NCI-H2081 (cell line): ENCODE measurements around the gene DNAJB6.

ENCODE experiments used
- DNase-seq, 2 experiments: peaks; one replicate each; lab custom pipeline; 2025; lab: John Stamatoyannopoulos, UW

Gene DNAJB6

GRCh38 chr7:157396316-157397035 is 59.7 kb downstream of the DNAJB6 start:
- DNase-seq = no peak

- DNase-seq = no peak
Measured at GRCh38 chr7:157397036-157397720, 60.4 kb downstream of the DNAJB6 start.

- peak; percentile 32 to 48 for DNase-seq
Measured at GRCh38 chr7:157397731-157398691, 61.2 kb downstream of the DNAJB6 start.

GRCh38 chr7:157399086-157399687 is 62.4 kb downstream of the DNAJB6 start:
- DNase-seq = no peak

- no peak for DNase-seq
Measured at GRCh38 chr7:157400171-157400860, 63.5 kb downstream of the DNAJB6 start.

GRCh38 chr7:157401567-157402387 is 65.0 kb downstream of the DNAJB6 start:
- no peak for DNase-seq

GRCh38 chr7:157402388-157402703 is 65.5 kb downstream of the DNAJB6 start:
- no peak for DNase-seq

GRCh38 chr7:157402911-157403534 is 66.2 kb downstream of the DNAJB6 start:
- no peak for DNase-seq

GRCh38 chr7:157403646-157404401 is 67.0 kb downstream of the DNAJB6 start:
- DNase-seq = no peak

- no peak for DNase-seq
Measured at GRCh38 chr7:157404845-157405481, 68.2 kb downstream of the DNAJB6 start.

- no peak for DNase-seq
Measured at GRCh38 chr7:157405501-157405900, 68.7 kb downstream of the DNAJB6 start.

GRCh38 chr7:157405914-157406810 is 69.4 kb downstream of the DNAJB6 start:
- DNase-seq = no peak

GRCh38 chr7:157406971-157407370 is 70.2 kb downstream of the DNAJB6 start:
- no peak for DNase-seq

- DNase-seq = no peak
Measured at GRCh38 chr7:157407512-157408257, 70.9 kb downstream of the DNAJB6 start.

- no peak for DNase-seq
Measured at GRCh38 chr7:157408258-157409101, 71.7 kb downstream of the DNAJB6 start.

GRCh38 chr7:157409149-157409752 is 72.4 kb downstream of the DNAJB6 start:
- DNase-seq = no peak
